ENCODE results near the gene AVPI1.
A peak's percentile ranks its signal among the peaks of the same experiment; 100 is the strongest.
"Not testable (repeated sequence)": the region's sequence is repeated elsewhere in the genome, so short reads cannot be mapped to it uniquely, and the experiment has no call there.

AVPI1 gene

DNA sequence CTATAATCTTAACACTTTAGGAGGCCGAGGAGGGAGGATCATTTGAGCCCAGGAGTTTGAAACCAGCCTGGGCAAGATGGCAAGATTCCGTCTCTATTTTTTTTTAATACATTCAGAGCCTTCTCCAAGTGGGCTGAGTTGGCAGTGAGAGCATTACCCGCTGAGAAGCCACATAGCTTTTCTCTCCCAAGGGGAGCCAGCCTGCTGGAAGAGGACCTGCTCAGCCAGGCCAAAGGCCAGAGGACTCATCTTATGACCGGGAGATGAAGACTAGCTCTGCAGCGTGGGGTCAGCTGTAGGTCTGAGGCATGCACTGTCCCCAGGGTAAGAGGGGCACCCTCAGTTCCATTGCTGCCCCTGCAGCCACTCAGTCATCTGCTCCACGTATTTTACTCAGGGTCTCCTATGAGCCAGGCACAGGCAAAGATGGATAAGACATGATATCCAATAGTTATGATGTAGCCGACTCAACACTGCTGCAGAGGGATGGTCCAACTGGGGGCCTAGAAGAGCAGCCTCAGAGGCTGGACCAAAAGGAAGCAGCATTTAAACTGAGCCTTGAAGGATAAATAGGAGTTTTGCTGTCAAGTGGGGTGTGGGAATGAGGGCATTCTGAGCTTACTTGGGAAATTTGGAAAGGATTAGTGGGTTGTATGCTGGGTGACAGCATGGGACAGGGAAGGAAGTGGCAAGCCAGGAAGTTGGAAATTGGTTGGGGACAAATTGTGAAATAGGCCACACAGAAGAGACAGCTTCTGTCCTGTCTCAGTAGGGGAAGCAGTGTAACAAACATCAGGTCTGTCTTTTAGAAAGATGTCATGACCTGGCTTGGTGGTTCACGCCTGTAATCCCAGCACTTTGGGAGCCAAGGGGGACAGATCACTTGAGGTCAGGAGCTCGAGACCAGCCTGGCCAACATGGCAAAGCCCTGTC, 24.9 kb upstream of the AVPI1 start:
- DNase-seq (ENCODE audit: low read depth), result no peak

DNA sequence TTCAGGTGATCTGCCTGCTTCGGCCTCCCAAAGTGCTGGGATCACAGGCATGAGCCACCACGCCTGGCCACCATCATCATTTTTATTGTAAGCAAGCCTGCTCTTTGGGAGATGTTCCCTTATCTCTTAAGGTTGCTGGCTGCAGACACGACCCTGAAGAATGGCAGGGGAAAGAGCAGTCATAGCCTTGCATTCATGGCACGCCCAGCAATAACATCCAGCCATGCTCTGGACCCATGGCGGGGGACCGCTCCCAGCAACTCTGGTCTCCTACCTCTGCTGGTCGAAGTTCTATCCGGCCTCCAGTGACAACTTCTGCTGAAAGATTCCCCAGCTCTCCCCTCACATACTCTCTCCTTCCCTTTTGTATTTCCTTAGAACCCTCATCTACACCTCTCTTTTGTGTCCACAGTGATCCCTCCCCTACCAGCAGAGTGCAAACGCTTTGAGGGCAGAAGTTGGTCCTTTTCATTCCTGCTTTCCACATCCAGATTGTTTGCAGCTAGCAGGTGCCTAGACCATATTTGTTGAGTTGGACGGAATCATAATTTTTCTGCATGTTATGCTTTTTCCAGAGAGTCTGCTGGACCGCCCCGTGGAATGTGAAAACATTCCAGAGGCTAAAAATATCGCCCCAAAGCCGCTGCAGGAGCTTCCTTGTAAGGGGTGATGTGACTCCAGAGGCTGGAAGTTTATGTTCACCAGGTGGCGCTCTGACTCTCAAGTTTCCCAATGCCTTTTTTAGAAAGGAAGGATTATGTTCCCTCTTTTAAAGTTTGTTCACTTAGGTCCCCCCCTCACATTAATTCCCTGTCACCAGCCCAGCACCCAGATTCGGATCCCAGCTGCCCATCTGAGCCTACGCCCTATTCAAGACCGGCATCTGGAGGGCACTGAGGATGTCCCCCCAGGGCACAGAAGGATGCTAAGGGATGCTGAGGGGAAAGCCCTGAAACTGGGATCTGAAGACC, 22.2 kb upstream of the AVPI1 start:
- no peak for DNase-seq (ENCODE audit: low read depth)

DNA sequence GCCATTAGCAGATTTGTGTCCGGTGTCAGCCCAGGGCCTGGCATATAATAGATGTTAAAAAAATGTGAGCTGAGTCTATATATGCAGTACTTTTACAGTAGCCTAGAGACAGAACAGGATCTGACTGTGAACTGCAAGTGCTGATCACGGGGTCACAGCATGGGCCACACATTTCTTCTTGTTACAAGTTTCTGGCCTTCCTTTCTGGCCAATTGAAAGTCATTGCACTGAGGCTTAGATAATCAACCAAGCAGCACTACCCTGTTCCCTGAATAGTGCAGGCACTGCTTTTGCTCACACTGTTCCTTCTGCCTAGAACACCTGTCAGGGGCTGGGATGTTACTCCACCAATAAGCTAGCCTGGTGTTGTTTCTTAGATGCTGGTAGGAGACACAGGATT, 21.1 kb upstream of the AVPI1 start:
- no peak for DNase-seq (ENCODE audit: low read depth)

DNA sequence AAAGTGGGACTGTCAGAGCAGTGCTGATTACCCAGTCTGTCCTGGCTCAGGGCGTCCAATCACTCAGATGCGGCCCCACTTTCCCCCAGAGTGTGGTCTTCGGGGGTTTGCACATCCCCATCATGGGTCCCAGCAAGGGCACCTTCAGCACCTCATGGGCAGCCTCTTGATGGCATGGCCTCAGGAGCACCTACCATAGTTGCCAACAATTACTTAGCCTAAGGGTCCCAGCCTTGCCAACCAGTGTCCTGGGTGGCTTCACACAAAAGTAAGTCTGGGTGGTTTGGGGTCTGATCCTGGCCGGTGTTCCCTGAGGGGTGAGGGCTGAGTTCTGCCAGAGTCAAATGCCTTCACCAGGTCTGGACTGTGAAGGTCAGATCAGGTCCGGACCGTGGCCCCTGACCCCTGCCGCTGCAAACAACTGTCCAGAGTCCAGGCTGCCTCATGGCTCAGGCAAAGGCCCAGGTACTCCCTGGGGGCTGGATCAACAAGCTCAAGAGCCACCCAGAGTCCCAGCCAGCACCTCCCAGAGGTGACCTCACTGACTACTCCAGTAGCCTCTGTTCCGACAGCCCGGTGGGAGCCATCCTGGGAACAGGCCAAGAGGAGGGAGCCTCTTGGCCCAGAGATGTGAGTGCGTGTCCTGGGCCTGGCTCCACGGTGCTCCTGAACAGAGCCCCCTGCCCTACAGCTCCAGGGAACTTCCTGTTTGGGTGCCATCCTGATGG, 20.3 kb upstream of the AVPI1 start:
- no peak for DNase-seq (ENCODE audit: low read depth)

DNA sequence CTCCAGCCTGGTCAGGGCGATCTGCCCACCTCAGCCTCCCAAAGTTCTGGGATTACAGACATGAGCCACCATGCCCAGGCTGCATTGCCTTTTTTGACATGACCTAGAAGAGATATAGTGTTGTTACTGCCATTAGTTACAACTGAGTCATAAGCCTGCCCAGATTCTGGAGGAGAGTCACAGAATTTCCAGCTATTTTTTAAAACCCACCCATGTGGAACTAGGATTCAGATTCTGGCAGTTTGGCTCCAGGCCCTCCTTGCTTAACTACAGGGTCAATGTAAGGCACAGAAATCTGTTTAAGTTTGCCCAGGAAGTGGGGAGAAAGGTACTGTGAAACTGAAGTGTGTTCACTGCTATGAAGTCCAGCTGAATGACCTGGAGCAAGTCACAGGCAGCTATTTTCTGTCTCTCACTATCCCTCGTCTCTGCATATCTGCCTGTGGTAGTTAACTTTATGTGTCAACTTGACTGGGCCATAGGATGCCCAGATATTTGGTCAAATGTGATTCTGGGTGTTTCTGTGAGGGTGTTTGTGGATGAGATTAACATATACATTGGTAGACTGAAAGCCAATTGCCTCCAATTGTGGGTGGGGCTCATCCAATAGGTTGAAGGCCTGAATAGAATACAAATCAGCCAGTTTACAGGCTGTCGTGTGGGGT, 18.1 kb upstream of the AVPI1 start:
- no peak for DNase-seq (ENCODE audit: low read depth)

DNA sequence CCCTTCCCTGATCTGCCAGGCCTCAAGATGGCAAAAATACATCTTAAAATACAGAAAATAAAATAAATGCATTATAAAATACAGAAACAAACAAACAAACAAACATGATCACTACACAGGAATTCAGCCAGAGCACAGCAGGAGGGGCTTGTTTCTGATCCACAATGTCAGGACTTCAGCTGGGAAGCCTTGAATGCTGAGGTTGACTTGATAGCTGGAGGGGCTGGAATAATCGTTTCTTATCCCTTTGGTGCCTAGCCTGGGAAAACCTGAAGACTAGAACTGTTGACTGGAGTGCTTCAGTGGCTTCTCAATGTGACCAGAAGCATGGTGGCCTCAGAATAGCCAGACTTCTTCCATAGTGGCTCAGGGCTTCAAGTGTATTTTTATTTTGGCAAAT, 17.3 kb upstream of the AVPI1 start:
- no peak for DNase-seq (ENCODE audit: low read depth)

DNA sequence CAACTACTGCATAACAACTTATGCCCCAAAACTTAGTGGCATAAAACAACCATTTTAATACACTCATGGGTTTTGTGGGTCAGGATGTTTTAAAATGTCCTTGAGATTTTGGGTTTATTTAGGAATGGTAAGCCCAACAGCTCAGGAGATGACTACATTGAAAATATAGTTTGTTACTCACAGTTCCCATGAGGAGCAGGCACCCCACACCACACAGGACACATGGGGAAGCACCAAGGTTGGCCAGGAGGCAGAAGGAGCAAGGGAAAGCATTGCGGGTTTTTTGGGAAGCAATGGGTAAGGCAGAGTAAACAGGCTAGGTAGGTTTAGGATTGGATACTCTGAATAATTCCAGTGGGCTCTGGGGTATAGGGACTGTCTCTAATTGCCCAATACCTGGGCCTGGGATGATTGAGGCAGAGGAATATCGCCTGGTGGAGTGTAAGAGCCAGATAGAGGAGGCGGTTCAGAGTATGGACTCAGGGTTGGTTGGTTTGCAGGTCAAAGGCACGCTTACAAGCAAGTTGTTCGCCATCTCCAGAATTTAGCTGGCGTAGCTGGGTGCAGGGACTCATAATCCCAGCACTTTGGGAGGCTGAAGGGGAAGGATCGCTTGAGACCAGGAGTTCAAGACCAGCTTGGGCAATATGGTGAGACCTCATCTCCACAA, 16.5 kb upstream of the AVPI1 start:
- DNase-seq (ENCODE audit: low read depth), result no peak

DNA sequence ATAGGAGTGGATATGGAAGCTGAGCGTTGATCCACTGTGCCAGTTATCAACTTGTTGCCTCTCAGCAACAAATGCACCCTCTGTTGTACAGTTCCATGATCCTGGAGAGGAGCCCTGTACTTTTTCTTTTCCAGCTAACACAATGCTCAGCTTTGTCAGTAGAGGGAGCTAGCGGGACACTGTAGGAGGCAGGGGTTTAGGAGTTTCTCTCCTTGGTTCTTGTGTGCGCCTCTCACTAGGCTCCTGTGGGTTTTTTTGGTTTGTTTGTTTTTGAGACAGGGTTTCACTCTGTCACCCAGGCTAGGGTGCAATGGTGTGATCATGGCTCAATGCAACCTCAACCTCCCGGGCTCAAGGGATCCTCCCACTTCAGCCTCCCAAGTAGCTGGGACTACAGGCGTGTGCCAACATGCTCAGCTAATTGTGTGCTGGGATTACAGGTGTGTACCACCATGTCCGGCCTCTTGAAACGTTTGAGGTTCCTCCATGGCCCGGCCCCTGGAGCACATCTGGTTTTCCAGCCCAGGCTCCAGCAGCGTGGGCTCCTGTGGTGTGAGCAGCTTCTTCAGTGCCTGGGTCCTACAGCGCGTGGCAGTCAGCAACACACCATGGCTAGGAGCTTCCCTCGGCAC, 14.5 kb upstream of the AVPI1 start:
- peak; percentile 71 for DNase-seq (ENCODE audit: low read depth)

DNA sequence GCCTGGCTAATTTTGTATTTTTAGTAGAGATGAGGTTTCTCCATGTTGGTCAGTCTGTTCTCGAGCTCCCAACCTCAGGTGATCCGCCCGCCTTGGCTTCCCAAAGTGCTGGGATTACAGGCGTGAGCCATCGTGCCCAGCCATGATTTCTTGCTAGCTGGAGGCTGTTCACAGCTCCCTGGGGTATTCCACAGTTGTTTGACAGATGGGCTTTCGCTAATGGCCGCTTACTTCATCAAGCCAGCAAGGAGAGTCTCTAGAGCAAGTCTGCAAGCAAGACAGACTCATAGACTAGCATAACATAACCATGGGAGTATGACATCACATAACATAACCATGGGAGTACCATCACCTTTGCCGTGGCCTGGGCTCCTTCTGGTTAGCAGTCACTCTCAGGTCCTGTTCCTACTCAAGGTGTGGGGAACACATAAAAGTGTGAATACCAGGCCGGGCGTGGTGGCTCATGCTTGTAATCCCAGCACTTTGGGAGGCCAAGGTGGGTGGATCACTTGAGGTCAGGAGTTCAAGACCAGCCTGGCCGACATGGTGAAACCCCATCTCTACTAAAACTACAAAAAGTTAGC, 11.1 kb upstream of the AVPI1 start:
- DNase-seq (ENCODE audit: low read depth), result not testable (repeated sequence)

DNA sequence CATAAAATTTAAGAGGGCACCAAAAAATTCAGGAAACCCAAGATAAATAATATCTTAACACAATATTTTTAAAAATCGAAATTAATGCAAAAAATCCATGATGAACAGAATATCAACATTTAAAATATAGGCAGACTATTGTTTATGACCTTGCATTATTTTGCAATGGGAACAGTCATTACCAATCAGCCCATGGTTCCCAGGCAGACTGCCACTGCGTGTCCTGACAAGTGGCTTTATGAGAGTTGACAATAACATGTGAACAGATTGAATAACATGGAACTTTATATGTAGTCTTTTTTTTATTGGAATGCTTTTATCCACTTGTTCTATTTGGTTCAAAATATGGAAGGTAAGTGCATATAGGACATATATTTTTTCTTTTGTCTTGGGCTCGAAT, 3.1 kb upstream of the AVPI1 start:
- DNase-seq (ENCODE audit: low read depth), result no peak

DNA sequence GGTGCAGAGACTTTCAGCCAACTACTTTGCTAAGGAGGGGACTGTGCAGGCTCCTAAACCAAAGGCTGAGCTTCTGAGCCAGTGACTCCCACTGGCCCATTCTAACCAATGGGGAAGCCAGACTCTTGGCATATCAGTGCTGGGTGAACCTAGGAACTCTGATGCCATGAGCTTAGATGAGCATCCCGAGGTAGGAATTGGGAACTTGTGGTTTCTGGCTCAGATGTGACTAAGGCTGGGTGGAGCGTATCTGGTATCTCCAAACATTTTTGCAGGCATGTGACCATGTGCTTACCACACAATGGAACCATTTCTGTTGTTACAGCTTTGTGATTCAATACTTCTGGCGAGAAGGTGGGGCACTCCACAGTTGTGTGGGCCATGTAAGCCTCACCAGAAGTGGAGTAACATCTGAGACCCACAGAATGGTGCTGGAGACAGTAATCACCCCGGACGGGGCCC, 2.5 kb upstream of the AVPI1 start:
- DNase-seq (ENCODE audit: low read depth), result peak; percentile 78

DNA sequence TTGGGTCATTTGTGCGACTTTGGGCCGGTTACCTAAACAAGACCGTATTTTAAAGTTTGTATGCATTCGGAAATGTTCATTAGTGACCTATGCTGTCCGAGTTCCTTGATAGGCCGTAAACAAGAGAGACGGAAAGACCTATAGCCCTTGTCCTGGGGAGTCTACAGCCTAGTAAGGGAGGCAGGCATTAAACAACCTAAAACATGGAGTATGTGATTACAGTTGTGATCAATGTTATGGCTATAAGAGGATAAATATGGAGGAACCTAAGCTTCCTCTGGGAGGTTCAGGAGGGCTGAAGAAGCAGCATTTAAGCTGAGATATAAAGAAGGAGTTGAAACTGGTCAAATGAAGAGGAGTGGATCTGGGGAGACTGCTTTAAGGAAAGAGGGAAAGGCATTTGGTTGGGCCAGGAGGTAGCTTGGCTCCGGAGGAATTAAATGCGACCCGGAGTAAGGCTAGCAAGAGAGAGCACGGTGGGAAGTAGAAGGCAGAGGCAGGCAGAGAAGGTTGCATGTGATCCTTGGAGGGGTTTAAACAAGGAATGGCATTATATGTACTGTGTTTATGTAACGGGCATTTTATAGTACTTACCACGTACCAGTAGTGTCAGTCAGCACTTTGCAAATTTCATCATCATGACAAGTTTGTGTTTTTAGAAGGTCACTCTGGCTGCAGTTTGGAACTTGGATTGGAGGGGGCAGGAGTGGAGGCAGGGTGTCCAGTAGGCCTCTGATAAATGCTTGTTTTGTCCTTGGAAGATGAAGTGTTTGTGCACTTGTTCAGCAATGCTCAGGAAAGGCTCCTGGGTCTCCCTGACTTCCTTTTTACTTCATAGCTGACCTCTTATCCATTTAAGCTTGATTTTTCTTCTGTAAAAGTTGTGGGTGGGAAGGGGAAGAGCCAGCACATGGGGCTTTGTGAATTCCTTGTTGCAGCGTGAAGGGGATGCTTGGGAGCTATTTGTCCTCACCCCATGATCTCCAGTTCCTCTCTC, 1.0 kb upstream of the AVPI1 start:
- peak; percentile 76 for DNase-seq (ENCODE audit: low read depth)

DNA sequence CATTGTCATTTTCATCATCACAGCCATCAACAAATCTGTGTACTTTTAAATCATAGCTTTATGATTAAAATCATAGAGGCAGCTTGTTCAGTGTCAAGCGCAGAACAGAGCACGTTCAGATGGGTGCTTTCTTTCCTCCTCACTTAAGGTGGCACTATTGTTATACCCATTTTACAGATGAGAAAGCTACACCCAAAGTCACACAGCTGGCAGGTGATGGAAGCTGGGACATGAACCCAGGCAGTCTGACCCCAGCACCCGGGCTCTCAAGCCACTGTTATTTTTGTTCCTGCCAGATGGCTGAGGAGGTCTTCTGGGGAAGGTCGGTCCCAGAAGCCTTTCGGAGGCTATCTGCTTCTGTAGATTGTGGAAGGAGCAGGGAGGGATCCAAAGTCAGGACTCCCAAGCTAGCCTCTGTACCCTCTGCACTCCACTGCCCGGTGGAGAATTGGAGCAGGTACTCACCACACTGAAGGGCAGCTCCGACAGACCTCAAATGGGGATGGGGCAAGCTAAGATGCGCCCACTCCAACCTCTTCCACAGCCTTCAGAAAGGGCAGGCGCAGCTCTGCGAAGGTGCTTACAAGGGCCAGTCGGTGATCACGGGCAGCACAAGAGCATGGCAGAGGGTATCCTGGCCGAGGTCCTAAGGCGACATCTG, 610 bp downstream of the AVPI1 start:
- DNase-seq (ENCODE audit: low read depth), result no peak

DNA sequence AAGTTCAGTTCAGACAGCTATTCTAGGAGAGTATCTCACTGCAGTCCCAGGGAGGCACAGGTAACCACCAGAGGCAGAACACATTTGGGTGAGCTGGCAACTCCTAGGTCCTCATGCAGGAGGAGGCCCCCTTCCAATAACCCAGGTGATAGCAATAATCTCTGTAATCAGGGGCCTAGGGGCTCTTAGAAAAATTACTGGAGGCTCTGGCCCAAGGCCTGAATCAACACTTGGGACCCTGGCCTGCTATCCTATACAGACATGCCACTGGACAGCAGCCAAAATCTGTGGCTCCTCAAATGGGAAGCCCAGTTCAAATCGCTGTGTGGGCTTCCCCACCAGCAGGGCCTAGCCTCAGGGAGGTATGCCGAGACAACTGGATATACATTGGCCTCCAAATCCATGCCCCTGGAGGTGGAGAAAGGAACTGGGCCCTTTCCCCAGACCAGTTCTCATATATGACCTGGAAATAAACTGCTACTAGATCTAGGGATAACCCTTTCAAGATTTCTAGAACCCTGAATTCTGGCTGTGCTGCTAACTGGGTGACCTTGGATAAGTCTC, 1.6 kb downstream of the AVPI1 start:
- DNase-seq (ENCODE audit: low read depth), result no peak

DNA sequence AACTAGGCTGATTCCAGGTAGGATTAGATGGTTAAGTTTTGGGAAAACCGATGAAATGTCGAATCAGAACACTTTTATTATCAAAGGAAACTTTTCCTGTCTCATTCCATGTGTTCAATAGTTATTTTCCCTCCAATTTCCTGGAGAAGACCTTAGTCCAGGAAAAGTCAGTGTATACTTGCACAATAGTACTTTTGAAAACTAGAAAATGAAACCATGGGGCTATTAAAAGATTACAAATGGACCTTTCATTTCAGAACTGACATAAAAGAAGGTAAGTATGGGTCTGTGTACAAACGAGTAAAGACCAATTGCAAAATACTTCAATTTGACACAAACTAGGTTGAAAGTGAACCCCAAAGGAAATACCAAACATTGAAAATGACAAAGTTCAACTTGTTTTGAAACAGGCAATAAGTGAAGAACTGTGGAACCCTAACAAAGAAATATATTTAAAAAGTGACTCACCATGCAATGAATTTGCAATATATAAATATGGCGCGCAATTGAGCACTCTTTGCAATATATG, 2.1 kb downstream of the AVPI1 start:
- DNase-seq (ENCODE audit: low read depth), result no peak

DNA sequence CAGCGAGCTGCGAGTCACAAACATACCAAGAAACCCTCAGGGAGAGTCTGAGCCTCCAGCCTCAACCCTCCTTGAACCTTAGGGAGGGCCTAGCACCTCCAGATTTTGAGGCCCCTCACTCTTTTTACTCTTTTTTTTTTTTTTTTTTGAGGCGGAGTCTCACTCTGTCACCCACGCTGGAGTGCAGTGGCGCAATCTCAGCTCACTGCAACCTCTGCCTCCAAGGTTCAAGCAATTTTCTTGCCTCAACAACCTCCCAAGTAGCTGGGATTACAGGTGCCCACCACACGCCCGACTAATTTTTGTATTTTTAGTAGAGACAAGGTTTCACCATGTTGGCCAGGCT, 2.7 kb downstream of the AVPI1 start:
- DNase-seq (ENCODE audit: low read depth), result not testable (repeated sequence)

DNA sequence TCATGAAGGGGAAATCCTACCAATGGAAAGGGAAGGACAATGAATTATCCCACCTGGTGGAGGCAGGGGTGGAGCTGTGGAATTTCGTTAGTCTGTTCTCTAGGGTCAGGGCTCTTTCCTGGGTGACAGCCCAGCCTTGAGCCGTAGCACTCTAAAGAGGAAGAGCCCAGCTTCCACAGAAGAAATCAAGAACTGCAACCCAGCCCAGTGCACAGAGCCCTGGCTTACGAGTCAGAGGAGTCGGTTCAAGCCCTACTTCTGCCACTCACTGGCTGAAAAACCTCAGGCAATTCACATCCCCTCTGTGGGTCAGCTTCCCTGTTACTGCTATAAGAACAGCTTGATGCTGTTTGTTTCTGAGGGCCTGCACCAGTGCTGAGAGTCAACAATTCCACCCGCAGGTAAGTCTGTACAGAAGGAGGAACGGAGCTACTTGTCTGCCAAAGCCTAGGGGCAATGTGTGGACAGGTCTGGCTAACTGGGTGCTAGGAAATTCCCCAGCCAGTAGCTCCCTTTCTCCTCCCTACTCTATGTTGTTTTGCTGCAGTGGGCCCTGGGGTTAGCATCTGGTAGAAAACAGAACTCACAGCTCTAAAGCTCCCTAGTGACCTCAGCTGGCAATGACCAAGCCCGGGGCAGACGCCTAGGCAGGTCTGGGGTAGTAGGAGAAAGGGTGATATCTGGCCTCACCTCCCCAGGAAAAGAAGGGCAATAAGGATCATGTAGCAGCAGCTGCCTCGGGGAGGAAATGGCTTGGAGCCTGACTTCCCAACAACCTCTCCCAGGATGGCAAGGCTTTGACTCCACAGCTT, 3.3 kb downstream of the AVPI1 start:
- no peak for DNase-seq (ENCODE audit: low read depth)

All from fibroblast of the conjunctiva (primary cell).